ENCODE results near the gene ADAP2.
A peak's percentile ranks its signal among the peaks of the same experiment; 100 is the strongest.
"Not testable (repeated sequence)": the region's sequence is repeated elsewhere in the genome, so short reads cannot be mapped to it uniquely, and the experiment has no call there.

Gene ADAP2

DNA sequence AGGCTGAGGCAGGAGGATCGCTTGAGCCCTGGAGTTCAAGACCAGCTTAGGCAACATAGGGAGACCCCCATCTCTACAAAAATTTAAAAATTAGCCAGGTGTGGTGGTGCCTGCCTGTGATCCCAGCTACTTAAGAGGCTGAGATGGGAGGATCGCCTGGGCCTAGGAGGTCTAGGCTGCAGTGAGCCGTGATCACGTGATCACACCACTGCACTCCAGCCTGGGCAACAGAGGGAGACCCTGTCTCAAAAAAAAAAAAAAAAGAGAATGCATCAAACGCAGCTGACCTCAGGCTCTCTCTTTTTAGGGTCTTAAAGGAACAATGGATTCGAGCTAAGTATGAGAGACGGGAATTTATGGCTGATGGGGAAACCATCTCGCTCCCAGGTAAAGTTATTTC, 9.8 kb downstream of the ADAP2 start:
- DNase-seq, result not testable (repeated sequence)

DNA sequence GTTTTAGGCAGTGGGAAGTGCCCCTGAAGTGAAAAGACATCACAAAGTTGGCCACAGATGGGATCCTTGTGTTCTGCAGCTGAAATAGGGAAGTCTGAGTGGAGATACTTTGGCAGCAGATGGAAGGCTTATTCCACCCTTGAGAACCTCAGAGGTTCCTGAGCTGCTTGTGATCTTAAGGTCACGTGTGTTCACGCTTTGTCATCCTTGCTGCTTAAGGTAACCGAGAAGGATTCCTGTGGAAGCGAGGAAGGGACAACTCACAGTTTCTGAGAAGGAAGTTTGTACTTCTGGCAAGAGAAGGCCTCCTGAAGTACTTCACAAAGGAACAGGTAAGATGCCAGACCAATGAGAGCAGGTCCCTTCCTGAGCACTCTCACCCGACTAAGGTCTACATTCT, 12.2 kb downstream of the ADAP2 start:
- DNase-seq, result no peak

DNA sequence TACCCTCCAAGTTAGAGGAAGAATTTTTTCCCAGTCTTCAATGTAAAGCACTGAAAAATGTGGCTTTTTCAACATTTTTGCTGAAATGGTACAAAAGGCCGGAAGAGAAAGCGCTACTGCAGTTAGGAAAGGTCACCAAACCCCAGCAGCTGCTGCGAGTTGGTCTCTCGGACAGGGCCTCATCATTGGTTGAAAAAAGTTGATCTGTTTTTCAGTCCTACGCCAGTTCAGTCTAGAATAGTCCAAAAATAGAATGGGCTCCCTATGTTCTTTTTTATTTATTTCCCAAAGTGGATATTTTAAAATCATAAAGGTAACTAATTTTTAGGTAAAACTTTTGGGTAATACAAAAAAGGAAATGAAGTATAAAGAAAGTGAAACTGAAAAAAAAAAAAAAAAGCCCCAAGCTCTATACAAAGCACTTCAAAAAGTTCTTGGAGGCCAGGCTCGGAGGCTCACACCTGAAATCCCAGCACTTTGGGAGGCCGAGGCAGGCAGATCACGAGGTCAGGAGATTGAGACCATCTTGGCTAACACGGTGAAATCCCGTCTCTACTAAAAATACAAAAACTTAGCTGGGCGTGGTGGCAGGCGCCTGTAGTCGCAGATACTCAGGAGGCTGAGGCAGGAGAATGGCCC, 17.4 kb downstream of the ADAP2 start:
- no peak for DNase-seq

DNA sequence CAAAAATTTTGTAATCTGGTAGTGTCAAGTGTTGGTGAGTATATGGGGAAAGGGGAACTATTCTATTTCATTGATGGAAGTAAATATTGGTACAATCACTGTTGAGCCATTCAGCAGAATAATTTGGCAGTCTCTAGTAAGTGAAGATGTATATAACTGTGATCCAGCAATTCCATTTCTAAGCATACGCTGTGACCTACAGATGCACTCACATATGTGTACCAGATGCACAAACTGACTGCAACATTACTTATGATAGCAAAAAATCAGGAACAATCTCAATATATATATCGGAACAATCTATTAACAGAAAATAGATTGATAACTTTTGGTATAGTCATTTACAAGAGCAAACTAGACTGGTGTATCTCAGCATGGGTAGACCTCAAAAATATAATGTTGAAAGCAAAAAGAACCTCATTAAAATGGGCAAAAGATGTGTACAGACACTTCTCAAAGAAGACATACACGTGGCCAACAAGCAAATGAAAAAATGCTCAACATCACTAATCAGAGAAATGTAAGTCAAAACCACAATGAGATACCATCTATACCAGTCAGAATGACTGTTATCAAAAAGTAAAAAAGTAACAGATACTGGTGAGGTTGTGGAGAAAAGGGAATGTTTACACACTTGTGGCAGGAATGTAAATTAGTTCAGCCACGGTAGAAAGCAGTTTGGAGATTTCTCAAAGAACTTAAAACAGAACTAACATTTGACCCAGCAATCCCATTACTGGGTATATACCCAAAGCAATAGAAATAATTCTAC, 20.7 kb downstream of the ADAP2 start:
- DNase-seq, result no peak

DNA sequence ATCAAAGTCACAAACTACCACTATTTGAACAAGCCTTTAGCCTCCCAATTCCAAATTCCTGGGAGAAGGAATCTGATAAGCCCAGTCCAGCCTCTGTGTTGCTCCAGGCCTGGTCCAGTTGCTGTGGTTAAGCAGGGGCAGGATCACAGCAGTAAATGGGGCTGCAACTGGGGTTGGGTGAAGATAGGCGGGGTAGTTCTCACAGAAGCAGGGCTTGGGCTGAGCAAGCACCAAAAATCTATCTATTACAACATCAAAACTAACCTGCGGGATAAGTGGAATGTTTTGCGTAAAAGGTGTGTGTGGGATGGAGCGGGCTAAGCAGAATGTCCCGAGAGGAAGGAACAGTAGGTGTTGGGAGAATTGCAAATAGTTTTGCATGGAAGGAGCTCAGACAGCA, 26.1 kb downstream of the ADAP2 start:
- no peak for DNase-seq

DNA sequence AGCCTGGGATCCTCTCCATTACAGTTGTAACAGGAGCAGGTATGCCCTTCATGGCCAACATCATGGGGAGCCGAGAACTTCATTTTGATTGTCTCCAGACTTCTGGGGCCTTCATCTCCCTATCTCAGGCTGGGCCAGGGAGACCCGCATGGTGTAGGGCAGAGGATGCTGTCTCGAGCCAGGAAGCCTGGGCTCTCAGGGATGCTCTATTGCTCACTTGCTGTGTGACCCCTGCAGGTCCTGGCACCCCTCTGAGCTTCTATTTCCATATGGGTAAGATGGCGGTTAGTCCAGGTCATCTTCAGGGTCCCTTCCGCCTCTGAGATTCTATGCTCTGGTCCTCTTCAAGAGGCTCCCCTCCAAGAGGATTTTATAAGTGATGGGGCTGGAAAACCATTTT, 28.4 kb downstream of the ADAP2 start:
- no peak for DNase-seq

DNA sequence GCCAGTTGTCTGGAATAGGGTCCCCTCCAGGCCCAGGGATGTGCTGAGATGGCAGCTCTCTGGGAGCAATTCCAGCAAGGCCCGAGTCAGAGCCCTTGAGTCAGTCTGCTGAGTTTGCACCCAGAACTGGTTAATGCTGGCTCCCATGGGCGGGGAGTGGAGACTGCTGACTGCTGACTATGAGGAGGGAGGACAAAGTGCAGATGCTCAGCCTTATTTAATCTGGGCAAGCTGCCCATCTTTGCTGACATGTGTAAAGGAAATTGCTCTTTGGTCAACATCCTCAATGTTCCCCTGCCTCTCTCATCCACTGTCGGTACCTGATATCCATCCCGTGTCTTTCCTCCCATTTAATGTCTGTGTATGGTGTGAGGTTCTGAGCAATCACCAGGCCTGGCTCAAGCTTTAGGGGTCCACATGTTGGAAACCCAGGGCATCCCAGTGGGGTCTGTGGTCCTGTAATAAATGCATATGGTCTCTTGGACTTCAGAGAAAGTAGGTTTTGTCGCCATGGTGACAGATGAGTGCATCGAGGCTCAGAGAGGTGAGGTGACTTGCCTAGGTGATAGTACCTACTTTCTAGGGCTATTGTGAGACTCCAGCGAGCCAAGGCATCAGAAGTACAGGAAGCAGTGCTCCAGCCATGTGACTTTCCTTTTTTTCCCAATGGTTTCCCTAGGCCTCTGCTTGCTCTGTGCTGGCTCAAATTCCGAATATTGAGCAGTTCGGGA, 29.1 kb downstream of the ADAP2 start:
- DNase-seq, result no peak

DNA sequence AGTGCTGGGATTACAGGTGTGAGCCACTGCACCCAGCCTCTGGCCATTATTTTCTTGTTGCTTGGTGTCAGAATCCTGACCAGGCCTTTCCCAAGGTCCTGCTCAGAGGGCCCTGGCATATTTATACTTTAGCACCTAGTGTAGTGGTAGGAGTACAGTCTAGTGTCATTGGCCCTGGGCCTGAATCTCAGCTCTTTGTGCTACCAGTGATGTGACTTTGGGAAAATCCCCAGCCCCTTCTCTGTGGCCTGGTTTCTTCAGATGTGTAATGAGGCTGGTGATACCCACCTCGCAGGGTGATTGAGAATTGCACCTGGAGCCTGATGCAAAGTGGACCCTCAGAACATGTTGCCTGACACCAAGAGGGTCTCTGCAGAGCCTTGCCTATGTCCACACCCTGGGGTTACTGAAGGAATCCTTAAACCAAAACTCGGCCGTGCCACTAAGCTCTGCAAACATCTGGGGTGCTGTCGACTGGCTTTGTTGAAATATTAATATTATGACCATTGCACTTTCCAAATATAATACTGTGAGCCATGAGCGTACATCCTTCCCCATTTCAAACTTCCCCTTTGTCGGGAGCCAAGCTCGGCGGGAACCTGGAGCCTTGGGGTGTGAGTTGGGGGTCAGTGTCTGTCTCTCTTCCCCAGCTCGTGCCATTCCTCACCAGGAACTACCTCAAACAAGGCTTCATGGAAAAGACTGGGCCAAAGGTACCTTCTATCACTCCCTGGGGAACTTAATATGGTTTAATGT, 31.1 kb downstream of the ADAP2 start:
- DNase-seq, result peak; percentile 27

DNA sequence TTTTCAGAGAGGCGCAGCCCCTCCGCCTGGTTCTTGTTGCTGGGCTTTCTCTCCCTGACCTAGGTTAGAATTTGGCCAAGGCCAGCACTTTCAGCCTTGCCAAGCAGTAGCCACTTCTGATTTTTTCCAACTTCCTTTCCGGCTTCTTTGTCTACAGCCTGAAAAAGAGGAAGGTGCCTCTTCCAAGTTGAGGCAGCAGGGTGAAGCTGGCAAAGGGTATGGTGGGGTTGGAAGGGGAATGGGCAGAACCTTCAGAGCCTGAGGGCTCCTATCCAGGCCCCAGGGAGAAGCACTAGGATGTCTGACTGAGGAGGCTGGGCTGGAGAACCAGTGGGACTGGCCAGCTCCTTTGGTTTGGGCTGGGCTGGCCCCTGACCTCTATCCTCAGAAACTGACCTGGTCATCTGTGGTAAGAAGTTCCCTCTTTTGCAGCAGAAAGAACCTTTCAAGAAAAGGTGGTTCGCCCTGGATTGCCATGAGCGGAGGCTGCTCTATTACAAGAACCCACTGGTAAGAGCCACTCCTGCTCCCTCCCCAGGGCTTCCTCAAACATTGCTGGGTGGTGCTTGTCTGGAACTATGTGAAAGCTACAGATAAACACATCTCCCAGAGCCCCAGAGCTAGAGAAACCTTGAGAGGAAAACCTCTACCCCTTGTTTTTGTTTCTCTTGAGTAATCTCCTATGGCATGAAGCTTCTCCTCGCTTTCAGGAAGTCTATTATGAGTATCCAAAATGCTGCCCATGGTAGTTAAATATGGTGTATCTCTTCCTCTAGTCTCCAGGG, 32.5 kb downstream of the ADAP2 start:
- DNase-seq, result peak; percentile 30

DNA sequence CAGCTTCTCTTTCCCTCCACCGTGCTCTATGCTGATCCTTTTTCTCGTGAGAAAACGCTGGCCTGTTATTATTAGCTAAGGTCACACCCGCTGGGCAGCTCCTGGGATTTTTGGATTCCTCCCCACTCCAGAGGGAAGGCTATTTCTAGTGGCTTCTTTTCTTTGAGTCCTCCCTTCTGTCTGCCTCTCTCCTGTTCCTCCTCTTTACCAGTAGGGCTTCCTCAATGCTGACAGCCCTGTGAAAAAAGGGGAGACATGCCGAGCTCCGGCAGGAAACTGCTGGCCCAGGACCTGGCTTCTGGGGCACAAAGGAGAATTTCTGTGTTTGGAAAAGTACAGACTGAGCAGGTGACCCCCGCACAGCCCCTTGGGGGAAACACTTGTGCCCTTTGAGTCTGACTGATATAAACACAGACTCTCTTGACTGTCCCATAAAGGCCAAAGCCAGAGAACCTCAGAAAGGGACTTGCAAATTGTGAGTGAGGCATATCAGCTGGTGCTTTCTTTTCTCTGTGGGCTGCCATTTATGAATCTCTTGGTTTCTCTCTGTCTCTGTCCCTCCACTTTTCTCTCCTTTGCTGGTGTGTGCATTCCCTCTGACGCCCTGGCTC, 35.1 kb downstream of the ADAP2 start:
- no peak for DNase-seq

DNA sequence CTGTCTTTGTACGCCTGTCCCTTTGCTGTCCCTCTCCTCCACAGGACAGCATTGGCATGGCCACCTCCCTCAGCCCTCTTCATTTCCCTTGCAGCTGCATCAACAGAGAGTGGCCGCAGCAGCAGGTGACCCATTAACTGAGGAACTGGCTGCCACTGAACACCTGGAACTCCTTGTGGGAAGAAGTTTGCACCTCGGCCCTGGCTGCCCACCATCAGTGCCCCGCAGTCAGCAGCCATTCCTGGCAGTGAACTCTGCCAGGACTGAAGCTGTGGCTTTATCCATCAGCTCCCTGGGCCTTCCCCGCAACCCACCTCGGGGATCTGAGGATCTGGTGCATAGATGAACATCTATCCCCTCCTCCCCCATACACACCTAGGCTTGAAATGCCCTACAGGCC, 36.0 kb downstream of the ADAP2 start:
- no peak for DNase-seq

DNA sequence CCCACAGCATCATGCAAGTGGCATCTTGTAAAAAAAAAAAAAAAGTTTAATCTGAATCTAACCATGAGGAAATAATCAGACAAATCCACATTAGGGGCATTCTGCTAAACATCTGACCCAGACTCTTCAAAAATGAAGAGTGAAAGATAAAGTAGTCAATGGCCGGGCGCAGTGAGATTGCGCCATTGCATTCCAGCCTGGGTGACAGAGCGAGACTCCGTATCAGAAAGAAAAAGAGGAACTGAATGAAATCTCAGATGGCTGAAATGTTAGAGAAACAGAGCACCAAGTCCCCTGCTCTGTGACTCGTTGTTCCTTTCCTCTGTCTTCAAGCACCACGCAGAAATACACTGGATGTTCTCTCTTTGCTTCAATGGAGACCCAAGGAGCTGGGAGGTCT, 36.4 kb downstream of the ADAP2 start:
- no peak for DNase-seq

DNA sequence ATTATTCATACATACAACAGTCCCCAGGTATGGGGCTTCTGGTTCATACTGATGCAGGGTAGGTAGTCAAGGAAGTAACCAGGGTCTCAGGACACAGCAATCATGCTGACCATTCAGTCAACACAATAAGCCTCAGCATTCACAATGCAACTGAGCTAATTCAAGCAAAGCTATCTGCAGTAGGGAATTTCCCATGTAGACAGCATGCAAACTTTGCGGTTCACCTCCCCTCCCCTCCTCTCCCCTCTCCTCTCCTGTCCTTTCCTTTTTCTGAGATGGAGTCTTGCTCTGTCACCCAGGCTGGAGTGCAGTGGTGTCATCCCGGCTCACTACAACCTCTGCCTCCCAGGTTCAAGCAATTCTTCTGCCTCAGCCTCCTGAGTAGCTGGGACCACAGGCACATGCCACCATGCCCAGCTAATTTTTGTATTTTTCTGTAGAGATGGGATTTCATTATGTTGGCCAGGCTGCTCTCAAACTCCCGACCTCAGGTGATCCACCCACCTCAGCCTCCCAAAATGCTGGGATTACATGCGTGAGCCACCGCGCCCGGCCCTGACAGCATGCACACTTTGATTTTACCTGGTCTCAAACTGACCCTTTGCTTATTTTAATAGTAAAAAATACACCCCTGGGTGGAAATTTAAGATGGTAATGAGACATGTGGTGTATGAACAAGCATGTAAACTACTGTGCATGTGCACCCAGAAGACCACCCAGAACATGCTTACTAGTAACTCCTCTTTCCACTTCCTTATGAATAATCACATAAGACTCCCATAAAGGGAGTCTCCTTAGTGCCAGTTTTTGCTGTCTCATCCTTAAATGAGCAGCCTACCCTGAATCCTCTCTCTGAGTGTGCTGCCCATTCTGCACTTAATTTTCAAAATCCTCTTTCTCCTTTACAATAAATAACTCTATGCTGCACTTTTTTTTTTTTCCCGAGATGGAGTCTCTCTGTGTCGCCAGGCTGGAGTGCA, 39.8 kb downstream of the ADAP2 start:
- peak; percentile 68 for DNase-seq

DNA sequence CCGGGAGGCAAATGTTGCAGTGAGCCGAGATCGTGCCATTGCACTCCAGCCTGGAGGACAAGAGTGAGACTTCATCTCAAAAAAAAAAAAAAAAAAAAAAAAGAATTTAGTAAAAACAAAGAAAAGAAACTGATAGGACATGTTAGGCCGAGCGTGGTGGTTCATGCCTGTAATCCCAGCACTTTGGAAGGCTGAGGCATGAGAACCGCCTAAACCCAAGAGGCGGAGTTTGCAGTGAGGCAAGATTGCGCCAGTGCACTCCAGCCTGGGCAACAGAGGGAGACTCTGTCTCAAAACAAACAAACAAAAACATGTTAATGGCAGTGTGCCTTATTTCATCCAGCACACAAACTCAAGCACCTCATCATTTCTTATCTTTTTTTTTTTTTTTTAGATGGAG, 42.6 kb downstream of the ADAP2 start:
- DNase-seq, result not testable (repeated sequence)

DNA sequence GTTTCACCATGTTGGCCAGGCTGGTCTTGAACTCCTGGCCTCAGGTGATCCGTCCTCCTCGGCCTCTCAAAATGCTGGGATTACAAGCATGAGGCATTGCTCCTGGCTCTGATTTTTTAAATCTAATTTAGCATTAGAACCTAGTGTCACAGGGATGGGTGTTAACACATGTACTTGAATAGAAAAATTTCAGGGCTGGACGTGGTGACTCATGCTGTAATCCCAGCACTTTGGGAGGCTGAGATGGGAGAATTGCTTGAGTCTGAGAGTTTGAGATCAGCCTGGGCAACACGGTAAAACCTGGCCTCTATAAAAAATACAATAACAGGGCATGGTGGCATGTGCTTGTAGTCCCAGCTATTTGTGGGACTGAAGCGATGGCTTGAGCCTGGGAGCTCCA, 43.1 kb downstream of the ADAP2 start:
- DNase-seq, result no peak

DNA sequence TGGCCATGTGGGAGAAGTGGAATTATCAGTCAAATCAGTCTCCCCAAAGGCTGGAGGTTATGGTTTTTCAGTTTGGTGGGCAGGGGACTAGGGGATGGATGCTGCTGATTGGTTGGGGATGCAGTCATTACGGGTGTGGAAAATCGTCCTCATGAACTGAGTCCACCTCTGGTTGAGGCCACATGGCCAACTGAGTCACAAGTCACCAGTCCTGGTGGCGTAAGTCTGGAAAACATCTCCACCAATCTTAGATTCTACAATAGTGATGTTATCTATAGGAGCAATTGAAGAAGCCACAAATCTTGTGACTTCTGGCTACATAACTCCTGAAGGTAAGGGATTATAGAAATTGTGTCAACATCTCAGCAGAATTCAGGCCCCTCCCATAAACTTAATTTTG, 43.9 kb downstream of the ADAP2 start:
- no peak for DNase-seq

DNA sequence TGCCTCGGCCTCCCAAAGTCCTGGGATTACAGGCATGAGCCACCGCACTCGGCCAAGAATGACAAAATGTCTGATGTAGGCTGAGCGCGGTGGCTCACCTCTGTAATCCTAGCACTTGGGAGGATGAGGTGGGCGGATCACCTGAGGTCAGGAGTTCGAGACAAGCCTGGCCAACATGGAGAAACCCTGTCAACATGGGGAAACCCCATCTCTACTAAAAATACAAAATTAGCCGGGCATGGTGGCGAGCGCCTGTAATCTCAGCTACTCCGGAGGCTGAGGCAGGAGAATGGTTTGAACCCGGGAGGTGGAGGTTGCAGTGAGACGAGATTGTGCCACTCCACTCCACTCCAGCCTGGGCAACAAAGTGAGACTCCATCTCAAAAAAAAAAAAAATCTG, 46.2 kb downstream of the ADAP2 start:
- DNase-seq, result not testable (repeated sequence)

DNA sequence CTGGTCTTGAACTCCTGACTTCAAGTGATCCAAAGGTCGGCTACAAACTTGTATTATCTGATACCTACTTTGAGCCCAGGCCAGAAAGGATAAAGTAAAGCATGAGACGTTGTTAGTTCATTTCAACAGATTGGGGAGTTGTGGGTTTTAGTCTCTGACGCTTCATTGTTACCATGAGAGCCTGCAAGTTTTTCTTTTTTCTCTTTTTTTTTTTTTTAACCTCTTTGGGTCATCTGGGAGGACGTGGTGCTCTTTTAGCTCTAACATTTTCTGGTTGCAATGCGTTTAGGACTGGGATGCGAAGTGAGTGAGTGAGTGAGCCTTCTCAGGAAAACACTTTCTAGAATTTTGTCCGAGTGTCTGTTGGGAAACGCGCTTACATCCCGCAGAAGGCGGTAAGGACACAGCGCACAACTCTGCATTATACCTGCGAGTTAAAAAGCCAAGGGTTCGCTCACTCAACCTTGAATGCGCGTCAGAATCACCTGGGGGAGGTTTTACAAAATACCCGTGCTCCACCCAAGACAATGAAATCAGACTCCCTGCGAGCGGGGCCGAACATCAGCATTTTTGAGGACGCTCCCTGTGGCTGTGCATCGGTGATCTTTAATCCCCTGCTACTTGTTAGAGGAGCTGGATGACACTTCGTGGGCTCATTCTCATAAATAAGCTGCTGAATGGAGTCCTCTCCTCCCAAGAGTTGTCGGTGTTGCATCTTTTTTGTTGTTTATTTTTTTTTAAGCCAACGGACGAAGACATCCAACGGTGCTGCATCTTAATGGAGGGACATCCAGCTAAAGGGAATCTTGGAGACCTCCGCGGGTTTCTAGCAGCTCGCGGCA, 48.5 kb downstream of the ADAP2 start:
- DNase-seq, result no peak

DNA sequence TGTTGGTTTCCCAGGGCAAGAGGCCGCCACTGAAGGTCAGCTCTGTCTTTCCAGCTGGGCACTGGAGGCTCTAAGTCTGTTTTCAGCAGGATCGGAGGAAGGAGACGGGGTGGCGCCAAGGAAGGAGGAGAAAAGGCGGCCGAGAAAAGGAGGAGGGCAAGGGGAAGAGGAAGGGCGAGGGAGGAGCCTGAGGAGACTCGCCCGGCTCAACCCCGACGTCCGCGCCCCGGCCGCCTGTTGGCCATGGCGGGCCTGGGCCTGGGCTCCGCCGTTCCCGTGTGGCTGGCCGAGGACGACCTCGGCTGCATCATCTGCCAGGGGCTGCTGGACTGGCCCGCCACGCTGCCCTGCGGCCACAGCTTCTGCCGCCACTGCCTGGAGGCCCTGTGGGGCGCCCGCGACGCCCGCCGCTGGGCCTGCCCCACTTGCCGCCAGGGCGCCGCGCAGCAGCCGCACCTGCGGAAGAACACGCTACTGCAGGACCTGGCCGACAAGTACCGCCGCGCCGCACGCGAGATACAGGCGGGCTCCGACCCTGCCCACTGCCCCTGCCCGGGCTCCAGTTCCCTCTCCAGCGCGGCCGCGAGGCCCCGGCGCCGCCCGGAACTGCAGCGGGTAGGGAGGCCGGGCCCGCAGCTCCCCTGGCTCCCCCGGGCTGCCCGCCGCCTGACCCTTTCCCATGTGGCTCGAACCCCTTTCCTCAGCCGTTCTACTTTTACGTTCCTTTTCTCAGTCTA, 49.3 kb downstream of the ADAP2 start, which contains the start of gene RNF135:
TSS of gene RNF135 (plus strand) at position 209 of the 737 bp plus-strand sequence. CDS start at position 244, 35 bp downstream.
- peak; percentile 85 for DNase-seq

Measured in activated effector memory CD4-positive, alpha-beta T cell treated with anti-CD3 and anti-CD28 coated beads, Interleukin-2, amount 50 U/mL, for 16 hours (primary cell).